Activated naive CD8-positive, alpha-beta T cell treated with anti-CD3 and anti-CD28 coated beads, Interleukin-2, amount 50 U/mL, for 16 hours (primary cell): ENCODE measurements around the gene SLC7A9.

Experiments
- DNase-seq: peaks from one replicate; pipeline ENCODE4 v3.0.0-alpha.2; 2020; ENCODE audit warnings: low read depth, low spot score

The SLC7A9 gene

DNA sequence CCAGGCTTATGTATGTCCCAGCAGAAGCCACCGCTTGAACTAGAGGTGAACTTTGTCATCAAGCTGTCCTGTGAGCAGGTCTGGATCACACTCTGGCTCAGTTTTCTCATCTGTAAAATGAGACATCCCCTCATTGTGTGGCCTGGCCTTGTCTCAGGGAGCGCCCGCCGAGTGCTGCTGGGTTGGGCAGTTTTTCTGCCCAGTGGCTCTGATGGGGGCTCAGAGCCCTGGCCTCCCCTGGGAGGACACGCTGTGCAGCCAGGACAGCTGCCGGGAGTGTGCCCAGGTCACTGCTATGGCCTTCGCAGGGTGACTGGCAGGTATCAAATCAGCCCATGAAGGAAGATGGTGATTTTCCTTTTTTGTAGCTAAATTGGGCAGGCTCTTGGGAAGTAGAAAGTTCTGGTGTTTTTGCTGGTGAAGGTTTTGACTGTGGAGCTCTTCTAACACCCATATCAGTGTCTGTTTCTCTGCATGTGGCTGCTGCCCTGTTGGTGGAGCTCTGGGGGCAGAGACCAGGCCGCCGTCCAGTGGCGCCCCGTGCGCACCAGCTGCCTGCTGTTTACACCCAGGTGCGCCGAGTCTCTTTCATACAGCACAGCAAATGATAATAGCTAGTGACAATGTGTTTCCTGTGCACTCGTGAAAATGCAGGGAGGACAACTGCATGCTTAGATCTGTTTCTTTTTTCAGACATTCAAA is 40.8 kb downstream of the SLC7A9 start:
- DNase-seq, result no peak

DNA sequence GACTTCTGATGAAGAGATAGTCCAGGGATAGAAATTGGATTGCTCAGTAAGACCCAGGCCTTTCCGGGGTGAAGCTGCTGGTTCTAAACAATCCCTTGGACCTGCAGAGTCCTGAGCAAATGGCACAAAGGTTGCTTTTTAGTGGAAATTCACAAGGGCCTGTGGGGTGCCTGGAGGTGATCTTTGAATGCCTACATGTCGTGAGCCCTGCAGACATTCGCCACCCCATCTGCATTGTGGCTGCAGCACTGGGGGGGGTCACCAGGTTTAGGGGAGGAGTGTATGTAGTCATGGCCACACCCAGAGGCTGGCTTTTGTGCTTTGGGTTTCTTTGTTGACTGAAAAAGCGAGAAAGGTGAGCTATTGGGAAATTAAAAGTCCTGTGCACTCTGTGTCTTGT is 41.4 kb downstream of the SLC7A9 start:
- no peak for DNase-seq

DNA sequence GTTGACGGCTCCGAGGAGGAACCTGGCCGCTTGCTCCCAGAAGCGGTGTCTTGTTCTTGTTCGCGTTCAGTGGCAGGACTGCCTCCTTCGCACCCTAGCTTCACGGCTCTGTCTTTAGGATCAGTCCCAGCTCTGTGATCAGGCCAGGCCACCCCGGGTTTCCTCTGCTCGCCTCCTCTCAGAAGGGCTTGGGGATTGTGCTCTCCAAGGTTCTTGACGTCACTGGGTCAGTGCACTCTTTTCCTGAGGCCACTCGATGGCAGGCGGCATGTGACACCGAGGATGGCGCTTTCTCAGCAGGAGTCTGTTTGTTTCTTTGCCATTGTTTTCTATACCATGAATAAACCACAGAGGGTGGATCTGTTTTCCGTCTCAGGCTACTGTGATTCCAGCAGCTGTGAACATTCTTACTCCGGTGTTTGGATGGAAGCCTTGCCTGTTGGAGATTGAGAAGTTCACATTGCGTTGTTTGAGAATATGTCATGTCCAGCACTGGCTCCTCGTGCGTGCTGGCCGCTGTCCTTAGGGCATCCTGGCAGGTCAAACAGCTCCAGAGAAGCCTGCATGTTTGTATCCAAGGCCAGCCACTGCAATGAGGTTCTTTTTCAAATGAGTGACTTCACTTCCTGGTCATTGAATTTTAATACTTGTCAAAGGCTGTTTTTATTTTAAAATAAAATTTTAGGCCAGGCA is 44.5 kb downstream of the SLC7A9 start:
- no peak for DNase-seq

DNA sequence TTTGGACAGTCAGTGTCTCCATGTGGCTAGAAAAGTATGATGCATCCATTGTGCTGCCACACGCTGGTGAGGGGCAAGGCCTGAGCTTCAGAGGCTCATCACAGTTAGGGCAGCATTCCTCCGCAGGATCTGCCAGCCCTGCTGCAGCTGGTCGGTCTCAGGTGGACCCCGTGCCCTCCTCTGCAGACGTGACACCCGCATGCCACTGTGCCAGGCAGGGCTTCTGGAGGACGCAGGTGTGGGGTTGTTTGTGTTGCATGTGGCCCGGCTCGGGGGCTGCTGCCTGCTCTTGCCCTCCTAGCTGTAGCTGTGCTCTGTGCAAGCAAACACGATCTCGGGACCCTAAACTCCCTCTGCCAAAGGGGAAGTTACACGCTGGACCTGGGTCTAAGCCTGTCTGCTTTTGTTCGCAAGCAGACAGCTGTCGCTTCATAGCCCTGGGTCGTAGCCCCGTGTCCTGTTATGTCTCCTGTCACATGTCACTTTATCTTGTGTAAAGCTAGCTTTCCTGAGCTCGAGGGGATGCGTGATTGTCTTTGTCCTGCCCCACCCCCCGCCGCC is 45.3 kb downstream of the SLC7A9 start:
- DNase-seq, result no peak

DNA sequence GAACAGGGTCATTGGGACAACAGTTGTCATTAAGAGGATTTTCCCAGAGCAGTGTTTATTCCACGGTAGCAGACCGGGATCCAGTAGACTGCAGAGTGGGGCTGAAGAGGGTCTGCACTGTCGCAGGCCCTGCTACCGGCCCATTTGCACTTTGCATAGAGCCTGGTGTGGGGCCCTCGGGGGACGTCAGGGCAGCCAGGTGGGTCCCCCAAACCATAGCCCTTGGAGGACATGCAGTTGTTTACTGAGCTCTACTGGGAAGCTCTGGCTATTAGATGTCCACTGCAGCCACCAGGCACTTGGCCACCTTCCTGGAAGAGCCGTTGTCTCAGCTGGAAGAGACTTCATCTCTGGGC is 45.8 kb downstream of the SLC7A9 start:
- no peak for DNase-seq

DNA sequence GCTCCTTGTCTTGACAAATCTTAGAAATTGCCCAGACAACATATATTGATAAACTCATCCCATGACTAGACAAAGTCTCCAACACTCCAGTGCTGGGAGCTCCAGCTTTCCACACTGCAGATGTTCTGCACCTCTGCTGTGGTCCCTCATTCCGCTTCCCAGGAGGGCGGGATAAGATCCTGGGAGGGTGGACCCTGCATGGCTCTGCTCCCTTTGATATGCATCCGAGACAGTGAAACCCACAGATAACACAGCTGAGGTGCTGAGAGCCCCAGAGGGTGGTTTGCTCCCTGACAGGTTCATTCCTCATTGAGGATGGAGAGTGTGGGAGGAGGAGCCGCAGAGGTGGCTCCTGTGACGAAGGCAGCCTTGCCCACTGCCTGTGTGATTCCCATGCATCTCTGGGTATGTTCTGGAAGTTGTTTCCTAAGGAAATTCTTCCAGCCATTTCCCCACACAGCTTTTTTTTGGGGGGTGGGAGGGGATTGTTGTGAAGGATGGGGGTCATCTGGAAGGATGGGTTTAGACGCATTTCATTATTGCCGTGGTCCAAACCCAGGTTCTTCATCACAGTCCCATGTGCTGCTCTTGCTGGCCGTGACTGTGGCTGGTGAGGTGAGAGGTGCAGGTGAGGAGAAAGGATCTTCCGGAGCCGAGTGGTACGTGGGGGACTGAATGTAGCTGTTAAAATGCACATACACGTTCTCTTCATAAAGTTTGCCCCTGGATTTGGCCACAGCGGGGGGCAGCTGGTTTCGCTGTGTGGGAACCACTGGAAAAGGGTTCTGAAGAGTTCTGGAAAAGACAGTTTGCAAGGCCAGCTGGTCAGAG is 46.4 kb downstream of the SLC7A9 start:
- DNase-seq, result no peak

DNA sequence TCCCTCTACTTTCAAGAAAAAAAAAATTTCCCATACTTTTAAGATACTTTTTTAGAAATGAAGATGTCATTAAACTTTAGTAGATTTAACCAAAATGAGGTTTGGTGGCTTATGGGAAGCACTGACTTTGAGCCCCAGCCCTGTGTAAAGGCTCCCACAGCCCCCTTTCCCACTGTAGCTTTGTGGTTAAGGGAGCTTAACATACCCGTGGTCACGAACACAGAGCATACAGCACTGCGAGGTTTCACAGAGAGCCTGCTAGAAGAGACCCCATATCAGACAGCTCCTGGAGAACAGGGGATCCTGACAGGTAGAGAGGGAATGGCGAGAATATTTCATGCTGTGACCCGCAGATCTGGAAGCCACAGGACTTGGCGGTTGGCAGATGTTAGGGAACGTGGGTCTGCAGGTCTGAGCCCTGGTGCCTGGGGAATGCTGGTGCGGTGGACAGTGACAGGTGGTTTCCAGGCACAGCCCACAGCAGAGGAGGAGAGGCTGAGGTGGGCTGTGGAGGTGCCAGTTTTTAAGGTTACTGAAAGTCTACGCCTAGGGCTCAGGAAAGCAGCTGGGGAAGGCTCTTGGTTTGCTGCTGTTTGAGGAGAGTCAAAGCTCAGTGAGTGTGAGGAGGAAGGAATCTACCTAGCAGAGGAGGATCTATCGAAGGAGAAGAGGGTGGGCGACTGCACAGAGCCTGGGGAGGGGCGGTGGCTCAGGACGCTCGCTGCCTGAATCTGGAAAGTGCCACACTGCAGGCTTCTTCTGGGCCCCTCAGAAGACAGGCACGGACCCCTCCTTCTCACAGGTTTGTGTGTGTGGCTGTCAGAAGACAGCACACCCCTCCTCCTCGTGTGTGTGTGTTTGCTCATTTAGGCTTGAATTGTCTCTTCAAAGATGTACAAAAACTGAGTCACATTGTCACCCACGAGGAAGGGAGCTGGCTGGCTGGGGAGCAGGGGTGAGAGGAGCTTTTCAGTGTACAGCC is 49.9 kb downstream of the SLC7A9 start:
- no peak for DNase-seq

DNA sequence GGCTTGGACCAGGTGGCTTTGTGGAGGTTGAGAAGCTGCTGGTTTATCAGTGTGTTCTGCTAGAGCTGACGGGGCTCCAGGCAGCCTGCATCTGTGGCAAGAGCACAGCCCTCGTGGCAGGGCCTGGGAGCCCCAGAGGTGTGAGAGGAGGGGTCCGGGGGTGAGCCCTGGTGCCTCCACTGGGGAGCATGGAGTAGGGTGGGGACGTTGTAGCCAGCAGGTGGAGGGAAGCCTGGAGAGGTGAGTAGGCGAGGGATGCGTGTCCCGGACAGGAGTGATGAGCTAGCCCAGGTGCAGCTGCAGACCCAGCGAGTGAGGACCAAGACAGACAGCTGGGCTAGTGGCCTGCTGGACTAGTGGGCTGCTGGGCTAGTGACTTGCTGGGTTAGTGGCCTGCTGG is 51.0 kb downstream of the SLC7A9 start:
- DNase-seq, result no peak

DNA sequence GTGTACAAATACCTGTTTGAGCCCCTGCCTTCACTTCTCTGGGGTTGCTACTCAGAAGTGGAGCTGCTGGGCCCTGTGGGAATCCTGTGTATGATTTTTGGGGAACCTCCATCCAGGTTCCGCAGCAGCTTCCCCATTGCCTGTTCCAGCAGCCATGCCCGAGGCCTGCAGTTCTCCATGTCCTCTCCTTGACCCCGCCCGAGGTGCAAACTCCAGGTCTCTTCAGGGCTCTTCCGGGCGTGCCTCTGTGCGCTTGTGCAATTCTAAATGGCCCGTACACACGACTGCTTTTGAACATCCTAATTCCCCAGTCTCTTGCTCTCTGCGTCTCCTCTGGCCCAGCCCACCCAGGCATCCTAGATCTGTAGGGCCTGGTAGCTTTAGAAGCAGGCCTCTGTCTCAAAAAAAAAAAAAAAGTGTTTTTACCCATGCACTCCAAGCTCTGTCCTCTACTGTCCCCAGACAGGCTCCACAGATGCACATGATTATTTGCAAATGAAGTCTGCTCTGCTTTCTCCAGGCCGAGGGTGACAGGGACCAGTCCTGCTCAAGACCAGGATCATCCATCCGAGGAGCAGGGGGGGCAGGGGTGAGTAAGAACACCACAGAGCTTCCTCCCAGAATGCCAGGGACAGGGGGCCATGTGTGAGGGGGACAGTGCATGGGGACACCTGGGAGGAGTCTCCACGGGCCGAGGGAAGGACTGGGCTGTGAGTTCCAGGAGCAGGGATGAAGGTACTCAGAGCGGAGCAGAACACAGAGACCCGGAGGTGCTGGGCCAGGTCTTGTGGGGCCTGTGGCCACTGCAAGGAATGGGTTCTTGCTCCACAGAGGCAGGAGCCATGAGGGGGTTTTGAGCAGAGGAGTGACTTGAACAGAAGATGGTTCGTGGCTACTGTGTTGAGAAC is 51.7 kb downstream of the SLC7A9 start:
- no peak for DNase-seq

DNA sequence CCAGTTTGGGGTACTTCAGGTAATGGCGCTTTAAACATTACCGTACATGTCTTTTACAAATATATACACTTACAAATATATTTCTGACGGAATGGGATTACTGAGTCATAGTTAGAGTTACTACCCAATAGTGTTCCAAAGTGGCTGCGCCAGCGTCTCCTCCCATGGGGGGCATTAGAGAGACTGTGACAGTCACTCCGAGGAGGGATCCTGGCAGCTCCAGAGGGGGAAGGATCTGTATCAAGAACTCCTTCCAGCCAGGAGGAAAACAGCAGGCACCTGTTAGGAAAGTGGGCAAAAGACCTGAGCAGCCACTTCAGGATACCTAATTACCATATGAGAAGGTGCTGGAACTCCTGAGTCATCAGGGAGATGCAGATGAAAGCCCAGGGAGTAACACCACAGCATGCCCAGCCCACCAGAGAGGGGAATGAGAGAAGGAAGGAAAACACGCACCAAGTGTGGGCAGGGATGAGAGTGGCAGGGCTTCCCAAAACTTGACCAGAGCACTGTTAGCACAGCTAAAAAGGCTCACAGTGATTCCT is 52.9 kb downstream of the SLC7A9 start:
- DNase-seq, result no peak

DNA sequence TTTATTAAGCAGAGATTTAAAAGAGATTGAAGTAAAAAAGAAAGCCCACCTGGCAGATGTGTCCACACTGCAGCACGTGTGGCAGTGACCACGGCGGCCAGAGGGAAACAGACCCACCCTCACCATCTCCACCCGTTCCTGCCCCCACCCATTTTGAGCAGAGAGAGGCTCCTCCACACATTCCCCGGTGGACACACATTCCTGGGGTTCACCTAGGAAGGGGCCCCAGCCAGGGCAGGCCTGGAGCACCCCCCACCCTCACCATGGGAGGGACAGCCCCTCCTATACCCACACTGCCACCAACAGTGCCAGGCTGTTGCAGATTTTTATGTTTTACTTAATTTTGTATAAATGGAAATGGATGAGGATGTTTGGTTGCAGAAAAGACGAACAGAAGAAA is 54.9 kb downstream of the SLC7A9 start:
- no peak for DNase-seq

DNA sequence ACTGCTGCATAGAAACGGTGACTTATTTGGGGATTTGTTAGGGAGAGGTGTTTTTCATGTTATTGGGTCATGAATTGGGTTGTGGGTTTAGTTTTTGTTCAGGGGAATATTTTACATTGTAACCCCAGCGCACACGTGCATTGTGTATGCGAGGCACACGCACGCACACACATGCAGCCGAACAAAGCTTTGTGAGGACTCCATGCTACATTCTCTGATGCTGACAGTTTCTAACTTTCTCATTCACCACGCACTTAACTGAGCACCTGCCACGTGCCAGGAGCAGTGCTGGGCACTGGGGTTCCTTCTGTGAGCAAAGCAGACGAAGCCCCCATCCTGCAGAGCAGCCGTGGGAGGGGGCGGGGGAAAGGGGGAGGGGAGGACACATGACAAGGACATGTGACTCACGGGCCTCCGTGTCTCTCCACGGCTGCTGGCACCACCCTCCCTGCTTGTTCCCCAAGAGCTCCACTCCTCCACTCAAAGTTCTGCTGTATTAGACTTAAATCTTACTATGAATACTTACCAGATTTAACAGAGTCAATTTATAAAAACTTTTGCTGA is 55.6 kb downstream of the SLC7A9 start:
- DNase-seq, result no peak

DNA sequence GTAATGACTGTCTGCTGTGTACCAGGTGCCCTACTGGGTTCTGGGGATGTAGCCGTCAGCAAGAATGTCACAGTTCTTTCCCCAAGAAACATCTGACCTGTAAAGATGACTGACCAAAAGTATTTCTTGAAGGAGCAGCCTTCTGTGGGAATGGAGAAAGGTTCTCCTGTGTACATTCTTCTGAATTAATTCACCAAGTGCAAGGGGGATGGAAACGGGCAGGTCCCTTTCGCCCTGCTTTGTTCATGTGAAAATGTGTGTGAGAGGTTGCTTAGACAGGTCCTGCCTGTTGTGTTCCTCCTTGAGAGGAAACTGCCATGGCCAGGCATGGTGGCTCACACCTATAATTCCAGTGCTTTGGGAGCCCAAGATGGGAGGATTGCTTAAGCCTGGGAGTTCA is 57.0 kb downstream of the SLC7A9 start:
- no peak for DNase-seq

DNA sequence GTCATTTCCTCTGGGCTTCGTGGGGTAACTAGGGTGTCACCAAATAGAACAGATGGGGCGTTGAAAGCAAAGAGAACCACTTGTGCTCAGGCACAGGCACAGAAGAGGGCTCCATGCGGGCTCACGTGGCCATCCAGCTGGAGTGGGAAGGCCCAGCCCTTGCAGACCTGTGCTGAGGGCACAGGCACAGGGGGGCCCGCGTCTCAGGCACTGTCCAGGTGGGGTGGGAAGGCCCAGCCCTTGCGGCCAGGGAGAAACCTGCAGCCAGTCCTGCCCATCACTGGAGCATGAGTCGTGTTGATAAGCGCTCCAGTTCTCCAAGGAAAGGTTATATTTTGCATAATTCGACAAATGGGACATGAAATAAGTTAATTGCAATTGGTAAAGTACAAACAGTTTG is 57.5 kb downstream of the SLC7A9 start:
- no peak for DNase-seq

DNA sequence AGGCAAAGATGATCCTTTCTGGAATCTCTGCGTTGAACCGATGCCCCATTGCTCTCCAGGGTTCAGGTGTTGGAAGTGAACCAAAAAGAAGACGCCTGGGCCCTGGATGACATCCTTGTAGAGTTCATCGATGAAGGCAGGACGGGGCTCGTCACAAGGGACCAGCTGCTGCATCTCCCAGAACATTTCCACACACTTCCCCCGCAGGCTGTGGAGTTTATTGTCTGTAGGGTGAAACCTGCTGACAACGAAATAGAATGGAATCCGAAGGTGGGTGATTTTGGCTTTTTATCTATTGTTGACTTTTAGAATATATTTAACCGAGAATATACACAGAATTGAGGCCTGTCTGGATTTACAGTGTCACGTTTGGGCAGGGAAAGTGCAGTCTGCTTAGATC is 58.4 kb downstream of the SLC7A9 start:
- DNase-seq, result no peak

DNA sequence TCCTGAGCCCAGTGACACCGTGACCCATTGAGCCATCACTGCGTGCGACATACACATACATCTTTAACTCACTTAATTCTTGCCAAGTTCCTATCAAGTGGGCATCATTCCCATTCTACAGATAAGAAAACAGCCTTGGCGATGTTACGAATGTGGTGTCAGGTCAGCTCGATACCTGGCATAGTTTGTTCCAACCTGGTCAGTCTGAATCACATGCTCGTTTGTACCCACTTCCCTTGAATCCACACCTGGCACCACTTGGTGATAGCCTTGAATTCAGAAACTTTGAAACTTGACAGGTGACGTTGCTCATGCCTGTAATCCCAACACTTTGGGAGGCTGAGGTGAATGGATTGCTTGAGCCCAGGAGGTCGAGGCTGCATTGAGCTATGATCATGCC is 59.1 kb downstream of the SLC7A9 start:
- DNase-seq, result no peak

DNA sequence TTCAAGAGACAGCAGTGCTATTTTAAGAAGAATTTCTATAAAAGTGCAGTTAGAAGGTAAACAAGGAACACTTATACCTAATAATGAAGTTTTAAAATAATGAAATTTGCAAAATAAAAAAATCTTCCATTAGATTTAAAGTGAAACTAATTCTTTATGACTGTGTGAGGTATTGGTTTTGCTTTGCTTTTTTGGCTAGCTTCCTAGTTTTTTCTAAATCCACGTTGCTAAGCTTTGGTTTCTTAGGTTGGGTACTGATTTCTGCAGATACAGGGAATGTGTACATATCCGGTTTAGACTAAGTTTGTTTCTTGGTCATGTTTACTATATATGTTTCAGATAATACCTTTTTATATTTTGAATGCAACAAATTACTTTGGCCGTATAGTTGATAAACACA is 59.8 kb downstream of the SLC7A9 start:
- DNase-seq, result no peak

DNA sequence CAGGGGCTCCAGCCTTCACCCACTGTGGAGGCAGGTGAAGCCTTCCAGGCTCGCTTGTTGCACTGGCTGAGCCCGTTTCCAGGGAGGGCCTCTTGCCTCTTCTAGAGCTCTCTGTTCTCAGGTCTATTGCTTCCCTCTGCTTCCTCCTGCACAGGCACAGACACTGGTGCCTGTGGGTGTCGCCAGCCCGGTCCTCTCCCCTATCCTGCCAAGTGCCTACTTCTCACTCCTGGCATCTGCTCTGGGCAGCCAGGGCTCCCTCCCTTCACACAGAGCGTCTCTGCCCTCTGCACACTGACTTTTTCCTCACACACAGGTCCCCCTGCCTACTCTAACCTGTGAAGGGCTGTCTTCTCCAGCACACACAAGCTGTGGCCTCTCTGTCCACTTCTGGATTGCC is 60.3 kb downstream of the SLC7A9 start:
- no peak for DNase-seq

DNA sequence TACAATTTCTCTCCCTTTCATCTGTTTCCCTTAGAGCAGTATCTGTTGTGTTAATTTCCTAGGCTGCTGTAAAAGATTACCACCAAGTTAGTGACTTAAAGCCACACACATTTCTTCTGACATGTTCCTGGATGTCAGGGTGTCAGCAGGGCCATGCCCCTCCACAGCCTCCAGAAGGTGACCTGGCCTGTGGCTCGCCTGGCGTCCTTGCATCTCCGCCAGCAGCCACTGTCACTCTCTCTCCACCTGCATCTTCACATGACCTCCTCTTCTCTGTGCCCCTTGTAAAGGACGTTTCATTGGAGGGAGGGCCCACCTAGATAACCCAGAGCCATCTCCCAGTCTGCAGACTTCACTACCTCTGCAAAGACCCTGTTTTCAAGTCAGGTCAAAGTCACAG is 61.3 kb downstream of the SLC7A9 start:
- no peak for DNase-seq

DNA sequence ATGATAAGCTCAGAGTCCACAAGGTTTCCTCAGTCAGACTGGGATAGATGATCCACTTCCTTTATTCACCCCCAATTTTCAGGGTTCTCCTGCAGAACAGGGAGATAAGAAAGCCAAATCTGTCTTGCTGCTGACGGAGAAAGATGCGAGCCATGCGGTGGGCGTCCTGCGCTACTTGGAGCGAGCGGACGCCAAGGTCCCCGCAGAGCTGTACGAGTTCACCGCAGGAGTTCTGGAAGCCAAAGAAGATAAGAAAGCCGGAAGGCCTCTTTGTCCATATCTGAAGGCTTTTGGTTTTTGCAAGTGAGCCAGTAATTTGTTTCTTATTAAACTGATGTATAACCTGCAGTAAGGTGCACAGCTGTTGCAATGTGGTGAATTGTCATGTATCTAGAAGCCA is 66.7 kb downstream of the SLC7A9 start:
- no peak for DNase-seq
